GM12875 (cell line): ENCODE results near the gene MUCL3.

Experiments used
- H3K4me3 ChIP-seq: one replicate; pipeline ENCODE4 v1.5.1; 2011; ENCODE audit warnings: low read depth, low read length, control low read depth
- TF ChIP-seq, protein P1 (sequence below): IDR thresholded peaks from 2 replicates; pipeline ENCODE4 v1.5.1; 2011; ENCODE audit warnings: low read depth, mild to moderate bottlenecking, control low read depth, inconsistent platforms, low read length, moderate library complexity, borderline replicate concordance; ENCODE audit not compliant: insufficient read depth

Gene MUCL3

DNA sequence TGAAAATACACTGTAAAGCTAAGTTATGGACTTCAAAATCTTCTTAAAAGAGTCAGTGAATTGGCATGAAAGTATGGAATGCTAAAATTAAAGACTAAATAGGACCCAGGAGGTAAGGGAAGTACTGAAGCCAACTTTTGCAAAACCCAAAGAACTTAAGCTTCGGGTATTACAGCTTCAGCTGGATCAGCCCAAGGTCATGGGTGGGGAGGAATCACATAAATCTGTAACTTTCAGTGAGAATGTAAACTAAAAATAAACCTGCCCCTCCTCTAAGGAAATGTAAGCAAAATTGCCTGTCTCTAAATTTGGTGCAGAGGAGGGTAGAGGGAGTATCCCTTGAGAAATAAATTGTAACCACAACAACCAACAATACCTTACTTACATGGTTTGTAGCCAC, 38.4 kb downstream of the MUCL3 start:
- TF ChIP-seq, protein P1, sequence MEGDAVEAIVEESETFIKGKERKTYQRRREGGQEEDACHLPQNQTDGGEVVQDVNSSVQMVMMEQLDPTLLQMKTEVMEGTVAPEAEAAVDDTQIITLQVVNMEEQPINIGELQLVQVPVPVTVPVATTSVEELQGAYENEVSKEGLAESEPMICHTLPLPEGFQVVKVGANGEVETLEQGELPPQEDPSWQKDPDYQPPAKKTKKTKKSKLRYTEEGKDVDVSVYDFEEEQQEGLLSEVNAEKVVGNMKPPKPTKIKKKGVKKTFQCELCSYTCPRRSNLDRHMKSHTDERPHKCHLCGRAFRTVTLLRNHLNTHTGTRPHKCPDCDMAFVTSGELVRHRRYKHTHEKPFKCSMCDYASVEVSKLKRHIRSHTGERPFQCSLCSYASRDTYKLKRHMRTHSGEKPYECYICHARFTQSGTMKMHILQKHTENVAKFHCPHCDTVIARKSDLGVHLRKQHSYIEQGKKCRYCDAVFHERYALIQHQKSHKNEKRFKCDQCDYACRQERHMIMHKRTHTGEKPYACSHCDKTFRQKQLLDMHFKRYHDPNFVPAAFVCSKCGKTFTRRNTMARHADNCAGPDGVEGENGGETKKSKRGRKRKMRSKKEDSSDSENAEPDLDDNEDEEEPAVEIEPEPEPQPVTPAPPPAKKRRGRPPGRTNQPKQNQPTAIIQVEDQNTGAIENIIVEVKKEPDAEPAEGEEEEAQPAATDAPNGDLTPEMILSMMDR: no peak
- no peak overlapping the region for H3K4me3 ChIP-seq

DNA sequence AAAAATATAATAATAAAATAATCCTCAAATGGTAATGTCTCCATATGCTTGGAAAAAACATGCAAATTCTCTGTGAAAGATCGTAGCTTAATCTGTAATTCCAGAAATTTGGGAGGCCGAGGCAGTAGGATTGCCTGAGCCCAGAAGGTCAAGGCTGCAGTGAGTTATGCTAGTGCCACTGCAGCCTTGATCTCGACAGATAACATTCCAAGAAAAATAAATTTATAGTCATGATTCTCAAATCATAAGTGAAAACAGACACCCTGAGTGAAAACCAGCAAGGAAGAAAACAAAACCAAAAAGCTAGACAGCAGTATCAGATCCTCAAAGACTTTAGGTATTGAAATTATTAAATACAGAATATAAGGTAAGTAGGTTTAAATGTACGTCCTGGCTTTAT, 38.9 kb downstream of the MUCL3 start:
- H3K4me3 ChIP-seq: no peak overlapping the region
- TF ChIP-seq, protein P1: no peak

DNA sequence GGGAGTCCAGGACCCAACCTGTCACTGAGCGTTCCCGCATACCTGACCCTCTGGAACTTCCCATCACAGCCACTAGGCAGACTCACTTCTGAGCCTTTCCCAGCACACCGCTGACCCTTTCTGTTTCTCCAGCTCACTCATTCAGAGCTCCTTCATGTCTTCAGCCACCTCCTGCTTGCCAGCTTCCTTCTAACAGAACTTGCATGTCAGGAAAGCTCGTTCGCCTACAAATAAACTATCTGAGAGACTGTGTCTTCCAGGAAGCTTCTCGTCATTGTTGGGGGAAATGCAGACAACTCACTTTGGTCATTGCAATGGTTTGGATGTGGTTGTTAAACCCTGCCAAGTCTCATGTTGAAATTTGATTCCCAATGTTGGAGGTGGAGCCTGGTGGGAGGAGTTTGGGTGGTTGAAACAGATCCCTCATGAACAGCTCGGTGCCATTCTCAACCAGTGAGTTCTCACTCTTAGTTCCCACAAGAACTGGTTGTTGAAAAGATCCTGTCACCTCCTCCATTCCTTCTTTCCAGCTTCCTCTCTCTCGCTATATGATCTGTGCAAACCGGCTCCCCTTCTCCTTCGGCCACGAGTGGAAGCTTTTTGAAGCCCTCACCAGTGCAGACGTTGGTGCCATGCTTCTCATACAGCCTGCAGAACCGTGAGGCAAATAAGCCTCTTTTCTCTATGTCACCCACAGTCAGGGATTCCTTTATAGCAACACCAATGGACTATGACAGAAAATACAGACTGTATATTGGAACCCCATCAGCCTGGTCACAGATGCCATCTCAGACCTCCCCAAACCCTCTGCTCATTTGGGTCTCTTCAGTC, 41.4 kb downstream of the MUCL3 start:
- no peak overlapping the region for H3K4me3 ChIP-seq
- TF ChIP-seq, protein P1: no peak

DNA sequence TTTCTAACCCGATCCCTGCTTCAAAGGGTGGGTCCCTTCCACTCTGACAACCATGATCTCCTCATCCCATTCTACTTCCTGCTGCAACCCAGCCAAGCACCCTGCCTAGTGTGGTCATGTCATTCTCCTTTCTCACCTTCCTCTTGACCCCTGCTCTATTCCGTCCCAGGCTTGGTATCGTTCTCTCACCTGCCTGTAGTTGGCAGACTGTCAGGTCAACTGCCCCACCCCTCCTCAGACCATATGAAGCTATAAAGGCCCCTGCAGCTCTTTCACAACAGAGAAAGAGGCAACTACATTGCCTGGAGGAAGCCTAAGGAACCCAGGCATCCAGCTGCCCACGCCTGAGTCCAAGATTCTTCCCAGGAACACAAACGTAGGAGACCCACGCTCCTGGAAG, 42.7 kb downstream of the MUCL3 start, which contains the start of gene MUC21:
TSS of gene MUC21 (plus strand) at position 280 of the 400 bp plus-strand sequence. CDS start 241 bp downstream, outside the sequence.
- TF ChIP-seq, protein P1: no peak
- H3K4me3 ChIP-seq: no peak within 1 kb of the TSS

DNA sequence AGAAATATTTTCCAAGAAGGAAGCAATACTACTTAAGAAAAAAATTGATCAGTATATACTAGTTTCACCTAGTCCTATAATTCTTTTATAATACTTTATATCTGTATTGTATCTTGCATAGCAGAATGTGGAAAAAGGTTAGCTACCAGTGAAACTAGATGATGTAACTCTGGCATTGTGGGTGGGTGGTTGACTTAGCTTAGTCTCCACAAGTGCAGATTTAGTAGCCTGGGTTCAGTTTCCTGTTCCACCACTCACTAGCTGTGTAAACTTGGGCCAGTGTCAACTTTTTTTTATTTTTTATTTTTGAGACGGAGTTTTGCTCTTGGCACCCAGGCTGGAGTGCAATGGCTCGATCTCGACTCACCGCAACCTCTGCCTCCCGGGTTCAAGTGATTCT, 44.7 kb downstream of the MUCL3 start:
- H3K4me3 ChIP-seq: no peak overlapping the region
- TF ChIP-seq, protein P1: no peak

DNA sequence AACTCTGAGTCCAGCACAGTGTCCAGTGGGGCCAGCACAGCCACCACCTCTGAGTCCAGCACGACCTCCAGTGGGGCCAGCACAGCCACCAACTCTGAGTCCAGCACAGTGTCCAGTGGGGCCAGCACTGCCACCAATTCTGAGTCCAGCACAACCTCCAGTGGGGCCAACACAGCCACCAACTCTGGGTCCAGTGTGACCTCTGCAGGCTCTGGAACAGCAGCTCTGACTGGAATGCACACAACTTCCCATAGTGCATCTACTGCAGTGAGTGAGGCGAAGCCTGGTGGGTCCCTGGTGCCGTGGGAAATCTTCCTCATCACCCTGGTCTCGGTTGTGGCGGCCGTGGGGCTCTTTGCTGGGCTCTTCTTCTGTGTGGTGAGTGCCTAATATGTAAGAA, 46.5 kb downstream of the MUCL3 start:
- TF ChIP-seq, protein P1: no peak
- H3K4me3 ChIP-seq: no peak overlapping the region
